Uterus (tissue), 2 donors: ENCODE data around the gene KIDINS220.

Experiments
- POLR2A ChIP-seq, 2 donors: fragments of 450-650 bp; IDR thresholded peaks; one replicate each; pipeline ENCODE4 v1.6.1; 2016; ENCODE audit warnings: antibody characterized with exemption in 2 of 2, mild to moderate bottlenecking in 1 of 2, moderate library complexity in 1 of 2
- TF ChIP-seq, protein P1 (sequence below), 4 experiments: fragments of 200-600 bp in 2 of 4; fragments of 450-650 bp in 2 of 4; sonication (generic) in 2 of 4; IDR thresholded peaks; one replicate each; pipeline ENCODE4 v1.5.1; 2016 to 2019; ENCODE audit warnings: antibody characterized with exemption in 4 of 4, mild to moderate bottlenecking in 2 of 4, moderate library complexity in 1 of 4

- TF ChIP-seq, protein P1, sequence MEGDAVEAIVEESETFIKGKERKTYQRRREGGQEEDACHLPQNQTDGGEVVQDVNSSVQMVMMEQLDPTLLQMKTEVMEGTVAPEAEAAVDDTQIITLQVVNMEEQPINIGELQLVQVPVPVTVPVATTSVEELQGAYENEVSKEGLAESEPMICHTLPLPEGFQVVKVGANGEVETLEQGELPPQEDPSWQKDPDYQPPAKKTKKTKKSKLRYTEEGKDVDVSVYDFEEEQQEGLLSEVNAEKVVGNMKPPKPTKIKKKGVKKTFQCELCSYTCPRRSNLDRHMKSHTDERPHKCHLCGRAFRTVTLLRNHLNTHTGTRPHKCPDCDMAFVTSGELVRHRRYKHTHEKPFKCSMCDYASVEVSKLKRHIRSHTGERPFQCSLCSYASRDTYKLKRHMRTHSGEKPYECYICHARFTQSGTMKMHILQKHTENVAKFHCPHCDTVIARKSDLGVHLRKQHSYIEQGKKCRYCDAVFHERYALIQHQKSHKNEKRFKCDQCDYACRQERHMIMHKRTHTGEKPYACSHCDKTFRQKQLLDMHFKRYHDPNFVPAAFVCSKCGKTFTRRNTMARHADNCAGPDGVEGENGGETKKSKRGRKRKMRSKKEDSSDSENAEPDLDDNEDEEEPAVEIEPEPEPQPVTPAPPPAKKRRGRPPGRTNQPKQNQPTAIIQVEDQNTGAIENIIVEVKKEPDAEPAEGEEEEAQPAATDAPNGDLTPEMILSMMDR (IDR thresholded peaks at IDR 0.05) = no peak
- no peak for TF ChIP-seq POLR2A (IDR thresholded peaks at IDR 0.05)
Measured at GRCh38 chr2:8857709-8858108, 20.3 kb upstream of the KIDINS220 start.
